Choroid plexus epithelial cell (primary cell): ENCODE measurements around the gene KCNK1.

Experiments used
- DNase-seq: peaks from one replicate; pipeline ENCODE4 v3.0.0-alpha.2; 2010; ENCODE audit warnings: low read depth
- H3K4me3 ChIP-seq: 2 replicates; pipeline ENCODE4 v1.5.1; 2011; ENCODE audit warnings: low read depth, mild to moderate bottlenecking, control low read depth, low read length, moderate library complexity
- TF ChIP-seq, protein P1 (sequence below): conservative IDR thresholded peaks from 2 replicates; pipeline ENCODE4 v1.5.1; 2011; ENCODE audit warnings: low read depth, mild to moderate bottlenecking, control low read depth, inconsistent platforms, low read length, moderate library complexity

KCNK1 gene

DNA sequence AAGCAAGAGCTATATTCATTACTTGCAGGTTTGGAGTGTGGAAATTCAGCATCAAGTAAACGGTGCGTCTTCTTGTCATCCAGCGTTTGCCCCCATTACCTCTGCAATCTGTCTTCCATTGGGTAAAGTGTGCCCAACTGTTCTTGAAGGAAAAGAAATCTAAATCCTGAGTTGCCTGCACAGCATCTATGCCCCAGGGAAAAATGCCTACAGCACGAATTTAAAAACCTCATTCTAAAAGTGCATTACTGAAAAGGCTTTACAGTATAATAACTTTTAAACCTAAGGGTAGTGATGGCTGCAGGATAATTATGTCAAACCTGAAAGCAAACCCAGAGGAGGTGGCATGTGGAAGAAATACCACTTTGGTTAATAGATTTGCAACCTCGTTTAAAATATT, 37.2 kb downstream of the KCNK1 start:
- TF ChIP-seq, protein P1, sequence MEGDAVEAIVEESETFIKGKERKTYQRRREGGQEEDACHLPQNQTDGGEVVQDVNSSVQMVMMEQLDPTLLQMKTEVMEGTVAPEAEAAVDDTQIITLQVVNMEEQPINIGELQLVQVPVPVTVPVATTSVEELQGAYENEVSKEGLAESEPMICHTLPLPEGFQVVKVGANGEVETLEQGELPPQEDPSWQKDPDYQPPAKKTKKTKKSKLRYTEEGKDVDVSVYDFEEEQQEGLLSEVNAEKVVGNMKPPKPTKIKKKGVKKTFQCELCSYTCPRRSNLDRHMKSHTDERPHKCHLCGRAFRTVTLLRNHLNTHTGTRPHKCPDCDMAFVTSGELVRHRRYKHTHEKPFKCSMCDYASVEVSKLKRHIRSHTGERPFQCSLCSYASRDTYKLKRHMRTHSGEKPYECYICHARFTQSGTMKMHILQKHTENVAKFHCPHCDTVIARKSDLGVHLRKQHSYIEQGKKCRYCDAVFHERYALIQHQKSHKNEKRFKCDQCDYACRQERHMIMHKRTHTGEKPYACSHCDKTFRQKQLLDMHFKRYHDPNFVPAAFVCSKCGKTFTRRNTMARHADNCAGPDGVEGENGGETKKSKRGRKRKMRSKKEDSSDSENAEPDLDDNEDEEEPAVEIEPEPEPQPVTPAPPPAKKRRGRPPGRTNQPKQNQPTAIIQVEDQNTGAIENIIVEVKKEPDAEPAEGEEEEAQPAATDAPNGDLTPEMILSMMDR, result no peak

DNA sequence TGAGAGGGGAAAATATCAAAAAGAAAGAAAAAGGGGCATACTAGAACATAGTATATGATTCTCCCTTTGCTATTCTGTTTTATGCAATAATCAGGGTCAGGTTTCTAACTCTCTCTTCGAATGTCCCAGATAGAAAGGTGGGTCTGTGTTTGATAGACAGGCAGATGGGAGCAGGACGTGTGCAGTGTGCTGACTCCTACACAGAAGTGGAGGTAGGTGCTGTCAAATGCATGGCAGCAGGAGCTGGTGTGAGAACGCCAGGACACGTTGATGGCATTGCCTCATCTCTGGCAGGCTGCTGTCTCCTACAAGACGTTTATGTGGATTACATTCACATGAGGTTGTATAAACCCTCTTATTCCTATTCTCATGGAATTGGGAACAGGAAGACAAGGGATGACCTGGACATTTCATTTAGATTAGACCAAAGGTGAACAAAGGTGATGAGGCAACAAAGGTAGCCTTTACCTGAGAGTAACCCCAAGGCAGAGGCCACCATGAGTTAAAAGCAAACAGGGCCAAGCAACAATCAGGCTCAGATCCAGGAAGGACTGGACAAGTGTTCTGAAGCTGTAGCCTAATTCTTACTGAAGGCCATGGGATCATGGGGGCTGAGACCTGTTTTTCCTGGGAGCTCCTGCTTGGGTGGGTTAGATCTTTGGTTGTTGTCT, 37.8 kb downstream of the KCNK1 start:
- TF ChIP-seq, protein P1, result no peak
- DNase-seq, result no peak
- H3K4me3 ChIP-seq, result no peak overlapping the region

More for the DNA sequence above, 37.2 kb downstream of the KCNK1 start:
- DNase-seq, result no peak
- no peak overlapping the region for H3K4me3 ChIP-seq

DNA sequence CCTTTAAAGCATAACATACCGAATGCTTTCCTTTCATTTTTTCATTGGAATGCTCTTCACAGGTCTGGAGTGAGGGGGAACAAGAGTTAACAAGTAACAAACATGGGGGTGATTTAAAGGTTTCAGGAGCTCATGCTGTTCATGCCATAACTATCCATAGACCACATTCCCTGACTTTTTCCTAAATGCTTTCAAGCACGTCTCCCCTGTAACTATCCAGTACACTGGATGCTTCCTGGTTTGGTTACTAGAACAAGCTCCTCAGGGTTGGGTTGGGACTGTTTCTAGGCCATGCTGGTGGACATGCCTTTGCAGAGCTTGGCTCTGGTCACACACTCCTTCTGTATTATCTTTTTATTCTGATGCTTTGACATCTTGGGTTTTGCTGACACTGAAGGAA, 38.6 kb downstream of the KCNK1 start:
- no peak for DNase-seq
- no peak overlapping the region for H3K4me3 ChIP-seq
- TF ChIP-seq, protein P1, result no peak

DNA sequence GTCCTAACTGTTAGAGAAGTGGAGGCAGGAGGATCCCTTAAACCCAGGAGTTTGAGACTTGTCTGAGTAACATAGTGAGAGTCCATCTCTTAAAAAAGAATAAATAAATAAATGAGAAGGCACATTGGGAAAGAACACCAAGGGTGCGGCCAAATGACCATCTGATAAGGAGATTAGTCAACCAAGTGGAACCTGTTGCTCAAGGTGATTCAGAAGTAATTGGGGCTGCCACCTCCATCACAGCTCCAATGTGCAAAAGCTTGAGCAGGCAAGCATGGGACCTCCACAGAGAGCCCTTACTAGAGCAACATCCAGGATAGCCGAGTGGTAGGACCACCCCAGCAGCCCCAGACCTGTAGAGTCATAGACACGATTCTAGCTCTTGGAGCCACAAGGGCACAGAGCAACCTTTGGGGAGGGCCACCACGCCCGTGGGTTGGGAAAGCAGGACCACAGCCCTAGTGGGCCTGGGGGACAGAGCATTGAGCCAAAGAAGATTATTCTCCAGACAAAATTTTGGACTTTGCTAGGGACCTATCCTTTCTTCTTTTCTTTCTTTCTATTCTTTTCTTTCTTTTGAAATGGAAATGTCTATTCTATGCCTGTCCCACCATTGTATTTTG, 40.9 kb downstream of the KCNK1 start:
- DNase-seq, result no peak
- no peak overlapping the region for H3K4me3 ChIP-seq
- TF ChIP-seq, protein P1, result no peak

DNA sequence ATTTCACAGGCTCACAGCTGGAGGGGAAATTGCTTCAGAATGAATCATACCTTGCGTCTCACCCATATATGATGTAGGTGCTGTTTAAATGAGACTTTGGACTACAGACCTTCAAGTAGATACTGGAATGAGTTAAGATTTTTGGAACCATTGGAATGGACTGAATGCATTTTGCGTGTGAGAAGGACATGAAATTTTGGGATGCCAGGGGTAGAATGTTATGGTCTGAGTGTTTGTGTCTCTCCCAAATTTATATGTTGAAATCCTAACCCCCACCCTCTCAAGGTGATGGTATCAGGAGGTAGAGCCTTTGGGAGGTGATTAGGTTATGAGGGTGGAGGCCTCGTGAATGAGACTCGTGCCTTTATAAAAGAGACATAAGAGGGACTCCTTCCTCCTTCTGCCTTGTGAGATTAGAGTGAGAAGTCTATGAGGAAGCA, 41.4 kb downstream of the KCNK1 start:
- no peak overlapping the region for H3K4me3 ChIP-seq
- no peak for DNase-seq
- TF ChIP-seq, protein P1, result no peak

DNA sequence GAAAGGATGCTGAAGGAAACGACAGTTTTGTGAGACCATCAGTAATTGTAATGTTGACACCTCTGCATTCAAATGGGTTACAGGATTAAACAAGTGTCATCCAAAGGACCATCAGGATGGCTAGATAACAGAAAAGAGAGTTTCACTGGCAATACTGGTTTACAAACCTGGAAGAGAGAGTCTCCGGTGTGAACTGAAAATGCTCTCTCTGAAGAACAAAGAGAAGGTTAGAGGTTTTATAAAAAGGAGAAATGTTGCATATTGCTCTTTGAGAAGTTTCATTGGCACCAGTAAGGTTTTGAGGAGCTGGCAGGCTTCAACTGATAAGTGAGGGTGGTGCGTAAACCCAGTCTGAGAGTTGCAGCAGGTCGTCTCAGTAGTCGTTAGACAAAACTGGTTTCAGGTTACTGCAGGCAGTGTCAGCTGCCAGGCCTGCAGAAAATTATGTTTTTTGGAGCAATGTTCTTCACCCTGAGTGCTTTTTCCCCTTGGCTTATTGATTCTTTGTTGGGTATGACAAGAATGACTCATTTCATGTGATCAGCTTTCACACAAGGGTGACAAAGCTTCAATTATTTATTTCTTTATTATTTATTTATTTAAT, 42.2 kb downstream of the KCNK1 start:
- TF ChIP-seq, protein P1, result no peak
- H3K4me3 ChIP-seq, result no peak overlapping the region
- DNase-seq, result no peak
